Skeletal muscle tissue (tissue), 4 donors: ENCODE results near the gene ASPSCR1. TPM values are rescaled to one million over a fixed set of nuclear protein-coding genes. Genes with fewer than 3 reads are reported as not detected.

Source experiments
- H3K27ac ChIP-seq: one replicate; pipeline ENCODE4 v1.7.0; 2013; ENCODE audit warnings: mild to moderate bottlenecking, low read depth, low read length, inconsistent platforms
- H3K27me3 ChIP-seq, 3 donors: one replicate each; pipeline ENCODE4 v1.7.0; 2013; ENCODE audit warnings: low read length in 3 of 3; ENCODE audit not compliant: control insufficient read depth in 3 of 3, insufficient read depth in 3 of 3
- H3K36me3 ChIP-seq, 3 donors: one replicate each; pipeline ENCODE4 v1.7.0; 2013; ENCODE audit warnings: low read length in 3 of 3; ENCODE audit not compliant: control insufficient read depth in 3 of 3, insufficient read depth in 3 of 3
- H3K4me1 ChIP-seq, 3 donors: one replicate each; pipeline ENCODE4 v1.7.0; 2013; ENCODE audit warnings: low read length in 3 of 3, mild to moderate bottlenecking in 3 of 3; ENCODE audit not compliant: control insufficient read depth in 3 of 3, insufficient read depth in 3 of 3
- H3K4me3 ChIP-seq, 3 donors: one replicate each; pipeline ENCODE4 v1.7.0; 2013; ENCODE audit warnings: low read length in 3 of 3
- H3K9ac ChIP-seq, 3 donors: one replicate each; pipeline ENCODE4 v1.7.0; 2013; ENCODE audit warnings: low read length in 3 of 3, mild to moderate bottlenecking in 3 of 3, moderate library complexity in 2 of 3, low read depth in 1 of 3
- H3K9me3 ChIP-seq, 3 donors: one replicate each; pipeline ENCODE4 v1.7.0; 2013; ENCODE audit warnings: low read length in 3 of 3; ENCODE audit not compliant: control insufficient read depth in 3 of 3
- total RNA-seq: library from RNA; depleted of rRNA; stranded (reverse); fragments of >200 nt; gene quantifications from one replicate; pipeline ENCODE4 v1.2.3, GENCODE V29; 2014
- donor health status: Osteomylitis.

The ASPSCR1 gene
- total RNA-seq, 1 donor from 2014 or later: 18.8 TPM

DNA sequence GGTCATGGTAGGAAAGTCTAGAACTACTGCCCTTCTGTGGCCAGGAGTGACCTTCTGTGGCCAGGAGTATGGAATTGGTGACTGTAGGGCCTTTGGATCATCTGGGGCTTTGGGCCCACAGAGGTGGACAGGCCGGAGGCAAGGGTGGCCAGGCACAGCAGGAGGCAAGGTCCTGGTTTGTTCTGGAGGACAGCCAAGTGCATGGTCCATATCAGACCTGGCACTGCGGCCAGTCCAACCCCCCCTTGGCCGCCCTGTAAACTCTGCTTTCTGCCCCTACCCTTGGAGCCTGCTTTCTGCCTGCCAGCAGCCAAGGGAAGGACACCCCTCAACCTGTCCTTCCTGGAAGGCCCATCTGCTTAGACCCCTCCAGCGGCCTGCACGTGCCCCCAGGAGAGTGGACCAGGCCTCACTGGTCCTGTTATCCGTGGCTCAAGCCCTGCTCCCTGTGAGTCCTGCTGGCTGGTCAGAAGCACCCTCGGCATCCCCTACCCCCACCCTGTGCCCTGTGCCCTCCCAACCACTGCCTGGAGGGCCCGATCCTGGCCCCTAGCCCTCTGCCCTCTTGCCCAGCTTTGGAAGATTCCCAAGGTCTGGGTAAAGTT, 62.4 kb downstream of the ASPSCR1 start:
- no peaks in the 10 kb centered on the region for H3K9me3 ChIP-seq
- H3K4me3 ChIP-seq: no peak overlapping the region
- H3K27me3 ChIP-seq: no peaks in the 10 kb centered on the region
- H3K27ac ChIP-seq: no peak overlapping the region
- H3K4me1 ChIP-seq: peaks cover 14 to 24% (median 21%) of the 10 kb centered on the region in 3 donors
- H3K9ac ChIP-seq: no peak overlapping the region
- peaks cover 0 to 8% (median 7%) of the 10 kb centered on the region in 3 donors for H3K36me3 ChIP-seq

DNA sequence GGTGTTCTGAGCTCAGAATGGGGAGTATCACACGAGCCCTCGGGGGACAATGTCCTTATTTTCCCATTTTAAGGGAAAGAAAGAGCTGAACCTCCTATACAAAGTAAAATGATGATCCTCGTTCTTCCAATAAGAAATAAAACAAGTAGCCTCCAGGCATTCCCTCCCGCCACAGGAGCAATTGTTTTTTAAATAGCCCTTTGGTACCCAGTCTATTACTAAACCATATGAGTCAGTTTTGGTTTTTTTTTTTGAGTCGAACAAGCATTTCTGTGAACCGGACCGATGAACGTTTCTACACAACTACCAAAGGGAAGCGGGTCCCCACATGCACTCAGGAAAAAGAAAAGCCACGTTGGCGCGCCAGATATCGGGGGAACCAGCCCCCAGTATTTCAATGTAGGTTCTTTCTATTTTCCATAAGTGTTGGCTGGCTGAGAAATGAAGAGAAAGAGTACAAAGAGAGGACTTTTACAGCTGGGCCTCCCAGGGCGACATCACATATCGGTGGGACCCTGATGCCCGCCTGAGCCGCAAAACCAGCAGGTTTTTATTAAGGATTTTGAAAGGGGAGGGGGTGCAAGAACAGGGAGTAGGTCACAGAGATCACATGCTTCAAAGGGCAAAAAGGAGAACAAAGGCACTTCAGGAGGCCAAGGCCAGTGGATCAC, 63.9 kb downstream of the ASPSCR1 start:
- Histone ChIP-seq H3K4me3 (no peak overlapping the region), H3K27ac (no peak overlapping the region), H3K4me1 (peaks cover 9 to 14% (median 11%) of the 10 kb centered on the region in 3 donors), H3K9me3 (no peaks in the 10 kb centered on the region), H3K9ac (no peak overlapping the region), H3K27me3 (no peaks in the 10 kb centered on the region), H3K36me3 (no peaks in the 10 kb centered on the region)

DNA sequence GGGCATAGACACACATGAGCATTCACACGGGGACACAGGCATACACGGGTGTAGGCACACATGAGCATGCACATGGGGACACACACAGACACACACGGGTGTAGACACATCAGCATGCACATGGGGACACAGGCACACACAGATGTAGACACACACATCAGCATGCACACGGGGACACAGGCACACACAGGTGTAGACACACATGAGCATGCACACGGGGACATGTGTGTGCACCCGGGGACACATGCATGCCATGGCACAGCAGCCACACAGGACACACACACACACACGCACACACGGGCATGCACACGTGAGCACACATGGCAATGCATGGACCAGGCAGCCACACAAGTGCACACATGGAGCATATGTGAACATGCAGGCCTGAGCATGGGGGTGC, 65.2 kb downstream of the ASPSCR1 start:
- H3K36me3 ChIP-seq: peaks cover 4 to 10% (median 7%) of the 10 kb centered on the region in 3 donors
- H3K9ac ChIP-seq: no peak overlapping the region
- no peak overlapping the region for H3K27ac ChIP-seq
- H3K4me3 ChIP-seq: no peak overlapping the region
- H3K9me3 ChIP-seq: no peaks in the 10 kb centered on the region
- peaks cover 4 to 5% (median 4%) of the 10 kb centered on the region in 3 donors for H3K4me1 ChIP-seq
- no peaks in the 10 kb centered on the region for H3K27me3 ChIP-seq

DNA sequence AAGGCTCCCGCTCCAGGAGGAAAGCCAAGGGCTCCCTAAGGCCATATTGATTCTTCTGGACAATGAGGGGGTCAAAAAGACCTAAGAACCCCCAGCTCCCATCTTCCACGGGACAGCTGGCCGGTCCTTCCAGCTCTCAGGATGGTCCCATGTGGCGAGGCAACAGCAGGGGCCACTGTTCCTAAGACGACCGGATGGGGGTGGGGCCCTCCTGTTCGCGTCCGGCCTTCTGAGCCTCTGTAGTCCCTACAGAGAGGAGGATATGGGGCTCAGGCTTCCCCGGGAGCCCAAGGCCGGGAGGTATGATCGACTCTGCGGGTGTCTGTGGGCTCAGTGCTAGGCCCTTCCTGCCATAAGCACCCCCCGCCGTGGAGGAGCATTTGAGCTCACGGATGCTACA, 66.1 kb downstream of the ASPSCR1 start:
- H3K36me3 ChIP-seq: peaks cover 9 to 17% (median 12%) of the 10 kb centered on the region in 3 donors
- H3K27me3 ChIP-seq: no peaks in the 10 kb centered on the region
- no peak overlapping the region for H3K27ac ChIP-seq
- H3K4me3 ChIP-seq: no peak overlapping the region
- no peaks in the 10 kb centered on the region for H3K4me1 ChIP-seq
- no peaks in the 10 kb centered on the region for H3K9me3 ChIP-seq
- H3K9ac ChIP-seq: no peak overlapping the region

DNA sequence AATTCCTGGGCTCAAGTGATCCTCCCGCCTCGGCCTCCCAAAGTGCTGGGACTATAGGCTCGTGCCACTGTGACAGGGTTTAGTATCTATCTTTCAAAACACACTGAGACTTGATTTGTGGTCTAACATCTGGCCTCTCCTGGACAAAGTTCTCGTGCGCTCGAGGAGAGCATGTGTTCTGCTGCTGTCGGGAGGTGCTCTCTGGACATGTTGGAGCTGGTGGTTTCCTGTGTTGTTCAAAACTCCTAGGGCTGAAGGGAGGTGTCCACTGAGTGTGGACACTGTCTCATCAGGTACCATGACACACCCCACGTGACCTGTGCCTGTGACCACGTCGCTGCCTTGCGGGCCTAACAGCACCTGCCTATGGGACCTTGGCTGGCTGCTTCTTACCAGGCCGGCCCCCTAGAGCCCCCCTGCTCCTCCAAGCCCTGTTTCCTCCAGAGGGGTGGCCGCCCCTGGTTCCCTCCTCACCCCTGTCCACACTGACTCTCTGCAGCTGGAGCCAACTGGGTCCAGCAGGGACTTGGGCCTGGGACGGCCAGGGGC, 68.6 kb downstream of the ASPSCR1 start:
- Histone ChIP-seq H3K4me1 (peaks cover 9 to 13% (median 9%) of the 10 kb centered on the region in 3 donors), H3K36me3 (peaks cover 19 to 29% (median 21%) of the 10 kb centered on the region in 3 donors), H3K9ac (no peak overlapping the region), H3K27ac (no peak overlapping the region), H3K27me3 (no peaks in the 10 kb centered on the region), H3K9me3 (no peaks in the 10 kb centered on the region), H3K4me3 (no peak overlapping the region)

DNA sequence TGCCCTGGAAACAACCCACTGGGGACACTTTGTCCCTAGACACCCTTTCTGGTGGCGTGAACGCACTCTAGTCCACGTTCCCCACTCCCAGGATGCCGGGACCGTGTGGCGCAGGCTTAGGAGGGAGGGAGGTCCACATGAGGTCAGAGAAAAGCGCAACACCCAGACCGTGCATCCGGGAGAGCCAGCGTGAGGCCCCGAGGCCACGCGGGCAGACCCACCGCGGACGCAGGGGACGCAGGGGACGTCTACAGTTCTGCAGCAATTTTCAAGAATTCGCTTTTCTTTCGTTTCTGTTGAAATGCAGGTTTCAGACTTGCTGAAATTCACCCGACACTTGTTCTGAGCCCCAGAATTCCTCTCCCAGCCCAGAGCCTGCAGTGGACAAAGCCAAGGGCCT, 69.5 kb downstream of the ASPSCR1 start:
- H3K9me3 ChIP-seq: no peaks in the 10 kb centered on the region
- H3K4me3 ChIP-seq: no peak overlapping the region
- H3K27me3 ChIP-seq: no peaks in the 10 kb centered on the region
- H3K27ac ChIP-seq: no peak overlapping the region
- H3K9ac ChIP-seq: peak overlapping the region in 1 of 3 donors; percentile 8
- H3K36me3 ChIP-seq: peaks cover 19 to 29% (median 21%) of the 10 kb centered on the region in 3 donors
- H3K4me1 ChIP-seq: peaks cover 9 to 14% (median 9%) of the 10 kb centered on the region in 3 donors

DNA sequence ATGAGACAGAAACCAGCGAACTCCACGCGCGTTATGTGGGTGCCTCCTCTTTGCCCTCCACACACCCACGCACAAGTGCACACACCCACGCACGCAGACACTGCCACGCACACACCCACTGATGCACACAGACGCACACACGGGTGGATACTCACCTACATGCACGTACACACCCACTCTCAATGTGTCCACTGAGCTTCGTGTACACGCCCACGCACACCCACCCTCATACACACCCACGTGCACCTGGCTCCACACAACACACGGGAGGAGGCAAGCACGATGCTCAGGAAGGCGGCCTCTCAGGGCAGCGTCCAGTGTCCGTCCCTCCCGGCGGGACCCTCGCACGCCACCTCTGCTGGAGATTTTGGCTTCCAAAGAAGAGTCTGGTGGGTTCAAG, 70.0 kb downstream of the ASPSCR1 start:
- Histone ChIP-seq H3K36me3 (peaks cover 19 to 29% (median 21%) of the 10 kb centered on the region in 3 donors), H3K4me1 (peaks cover 9 to 18% (median 12%) of the 10 kb centered on the region in 3 donors)

DNA sequence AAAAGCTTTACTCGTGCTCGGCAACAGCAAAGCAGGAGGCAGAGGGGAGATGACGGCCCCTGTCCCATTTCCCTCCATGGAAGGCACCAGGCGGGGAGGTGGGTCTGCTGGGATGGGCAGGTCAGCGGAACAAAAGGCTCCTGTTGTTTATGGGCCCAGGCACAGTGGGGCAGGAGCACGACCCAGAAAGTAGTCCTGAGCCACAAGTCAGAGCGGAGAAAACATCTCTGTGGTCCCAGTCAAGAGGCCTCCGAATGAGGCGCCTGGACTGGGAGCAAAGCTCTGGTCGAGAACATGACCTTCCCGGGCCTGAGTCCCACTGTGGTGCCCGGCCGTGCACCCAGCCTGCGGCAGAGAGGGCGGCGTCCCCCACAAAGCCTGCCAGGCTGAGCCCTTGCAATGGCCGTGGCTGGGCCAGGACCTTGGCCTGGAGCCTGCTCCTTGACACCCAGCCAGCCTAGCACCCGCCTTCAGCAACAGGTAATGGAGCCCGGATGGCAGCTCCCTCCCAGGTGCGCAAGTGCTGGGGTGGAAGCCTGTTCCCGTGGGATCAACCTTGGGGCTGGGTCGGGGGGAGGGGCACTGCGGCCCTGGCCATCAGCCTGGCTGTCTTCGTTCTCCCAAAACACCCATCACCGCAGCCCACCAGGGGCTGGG, 70.6 kb downstream of the ASPSCR1 start:
- no peak overlapping the region for H3K4me3 ChIP-seq
- peaks cover 19 to 29% (median 21%) of the 10 kb centered on the region in 3 donors for H3K36me3 ChIP-seq
- H3K4me1 ChIP-seq: peaks cover 16 to 25% (median 18%) of the 10 kb centered on the region in 3 donors

More for the DNA sequence above, 70.0 kb downstream of the ASPSCR1 start:
- Histone ChIP-seq H3K9ac (no peak overlapping the region), H3K4me3 (no peak overlapping the region), H3K9me3 (no peaks in the 10 kb centered on the region), H3K27me3 (no peaks in the 10 kb centered on the region), H3K27ac (no peak overlapping the region)

DNA sequence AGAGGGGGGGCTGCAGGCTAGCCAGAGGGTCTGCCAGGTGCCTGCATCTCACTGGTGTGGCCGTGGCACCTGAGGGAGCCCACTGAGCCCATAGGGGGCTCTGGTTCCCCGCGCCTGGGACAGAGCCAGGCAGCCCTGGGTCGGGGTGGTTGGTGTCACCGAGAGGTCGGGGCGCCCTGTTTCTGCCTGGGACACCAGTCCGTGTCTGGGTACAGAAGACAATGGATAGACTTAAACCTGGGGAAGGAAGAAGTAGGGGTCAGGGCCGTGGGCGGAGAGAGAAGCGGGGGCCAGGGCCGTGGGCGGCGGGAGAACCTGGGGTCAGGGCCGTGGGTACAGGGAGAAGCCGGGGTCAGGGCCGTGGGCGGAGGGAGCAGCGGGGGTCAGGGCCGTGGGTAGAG, 71.1 kb downstream of the ASPSCR1 start:
- Histone ChIP-seq H3K27ac (no peak overlapping the region), H3K36me3 (peaks cover 19 to 32% (median 21%) of the 10 kb centered on the region in 3 donors), H3K4me3 (no peak overlapping the region), H3K27me3 (no peaks in the 10 kb centered on the region), H3K9me3 (no peaks in the 10 kb centered on the region), H3K4me1 (peaks cover 21 to 30% (median 23%) of the 10 kb centered on the region in 3 donors), H3K9ac (no peak overlapping the region)

More for the DNA sequence above, 70.6 kb downstream of the ASPSCR1 start:
- H3K27me3 ChIP-seq: no peaks in the 10 kb centered on the region
- no peak overlapping the region for H3K27ac ChIP-seq
- H3K9ac ChIP-seq: no peak overlapping the region
- H3K9me3 ChIP-seq: no peaks in the 10 kb centered on the region
